Endodermal cell (in vitro differentiated cells): ENCODE data around the gene OTUD1. TPM values are rescaled to one million over a fixed set of nuclear protein-coding genes. Genes with fewer than 3 reads are reported as not detected.

Experiments
- DNase-seq: peaks from one replicate; pipeline ENCODE4 v3.0.0-alpha.2; 2017
- H3K27ac ChIP-seq: 2 replicates; pipeline ENCODE4 v1.5.1; 2013; ENCODE audit warnings: mild to moderate bottlenecking, low read depth, low read length, moderate library complexity
- H3K27me3 ChIP-seq: 2 replicates; pipeline ENCODE4 v1.6.1; 2013; ENCODE audit warnings: mild to moderate bottlenecking, low read length, moderate library complexity; ENCODE audit not compliant: insufficient read depth, control insufficient read depth, poor library complexity, severe bottlenecking
- H3K36me3 ChIP-seq: 2 replicates; pipeline ENCODE4 v1.7.0; 2013; ENCODE audit warnings: mild to moderate bottlenecking, low read length, moderate library complexity; ENCODE audit not compliant: control insufficient read depth, insufficient read depth
- H3K4me1 ChIP-seq: one replicate; pipeline ENCODE4 v1.7.0; 2013; ENCODE audit warnings: low read length; ENCODE audit not compliant: control insufficient read depth, insufficient read depth
- H3K4me3 ChIP-seq: 2 replicates; pipeline ENCODE4 v1.5.1; 2013; ENCODE audit warnings: mild to moderate bottlenecking, low read length, moderate library complexity
- H3K9ac ChIP-seq: 2 replicates; pipeline ENCODE4 v1.6.1; 2013; ENCODE audit warnings: mild to moderate bottlenecking, low read length, moderate library complexity; ENCODE audit not compliant: poor library complexity, severe bottlenecking; ENCODE audit errors: extremely low read depth
- H3K9me3 ChIP-seq: 2 replicates; pipeline ENCODE4 v1.6.1; 2013; ENCODE audit warnings: mild to moderate bottlenecking, low read length, moderate library complexity; ENCODE audit not compliant: control insufficient read depth
- H3K27ac Mint-ChIP-seq: 2 replicates; pipeline ENCODE4 v1.8.0; 2020; ENCODE audit warnings: mixed read lengths
- H3K27me3 Mint-ChIP-seq: 2 replicates; pipeline ENCODE4 v1.8.0; 2021; ENCODE audit warnings: mild to moderate bottlenecking, mixed read lengths; ENCODE audit not compliant: insufficient read depth
- H3K36me3 Mint-ChIP-seq: 2 replicates; pipeline ENCODE4 v1.8.0; 2020; ENCODE audit warnings: low read depth, mixed read lengths
- H3K4me1 Mint-ChIP-seq: 2 replicates; pipeline ENCODE4 v1.8.0; 2020; ENCODE audit warnings: mixed read lengths
- H3K4me3 Mint-ChIP-seq: 2 replicates; pipeline ENCODE4 v1.8.0; 2020; ENCODE audit warnings: mild to moderate bottlenecking, moderate library complexity, mixed read lengths
- H3K9me3 Mint-ChIP-seq: 2 replicates; pipeline ENCODE4 v1.8.0; 2020; ENCODE audit warnings: mild to moderate bottlenecking, mixed read lengths
- CTCF ChIP-seq: fragments of 200-600 bp; sonication (generic); conservative IDR thresholded peaks from 2 replicates; pipeline ENCODE4 v1.5.0; 2021; ENCODE audit warnings: antibody characterized with exemption, mild to moderate bottlenecking
- WGBS, 2 experiments: methylation state at CpG; one replicate each; pipeline versions ENCODE4 v1.1.5 to v1.1.7; 2013; ENCODE audit warnings: missing lambda C conversion rate in 2 of 2, mixed read lengths in 1 of 2; ENCODE audit not compliant: insufficient coverage in 1 of 2, insufficient read length in 1 of 2; 5-methylcytosine and 5-hydroxymethylcytosine counted together
- total RNA-seq, 2 donors: library from RNA; stranded (reverse); fragmentation: NEBNext Ultra II Directional in 1 of 2; extraction: Animal tissue kit (Norgen Biotek cat#: 25700) in 1 of 2; gene quantifications; 2 replicates in 1 of 2; 3 replicates in 1 of 2; pipeline ENCODE4 v1.2.1, GENCODE V29; 2021

OTUD1 gene
- total RNA-seq, 2 donors from 2014 or later, result 8.7 to 12.4 TPM

DNA sequence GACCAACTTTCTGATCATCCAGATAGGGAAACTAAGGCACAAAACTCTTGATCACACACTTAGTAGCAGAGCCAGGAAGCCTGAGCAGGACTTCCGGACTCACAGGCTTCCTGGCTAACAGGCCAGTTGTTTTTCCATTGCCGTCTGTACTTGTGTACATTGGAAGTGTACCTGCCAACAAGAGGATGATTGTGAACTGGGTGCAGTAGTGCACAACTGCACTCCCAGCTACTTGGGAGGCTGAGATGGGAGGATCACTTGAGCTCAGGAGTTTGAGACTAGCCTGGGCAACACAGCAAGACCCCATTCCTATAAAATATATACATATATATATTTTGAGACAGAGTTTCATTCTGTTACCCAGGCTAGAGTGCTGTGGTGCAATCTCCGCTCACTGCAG, 35.2 kb upstream of the OTUD1 start:
- Histone ChIP-seq H3K4me3 (no peak overlapping the region), H3K9me3 (no peaks in the 10 kb centered on the region), H3K27me3 (peaks cover 29% of the 10 kb centered on the region), H3K9ac (no peak overlapping the region), H3K4me1 (no peaks in the 10 kb centered on the region), H3K27ac (no peak overlapping the region), H3K36me3 (no peaks in the 10 kb centered on the region)
- Mint-ChIP-seq H3K36me3 (no peaks in the 10 kb centered on the region), H3K4me3 (no peak overlapping the region), H3K9me3 (no peaks in the 10 kb centered on the region), H3K27ac (no peak overlapping the region), H3K27me3 (no peaks in the 10 kb centered on the region), H3K4me1 (peaks cover 7% of the 10 kb centered on the region)
- WGBS, 2 experiments, result 95 to 100% methylated on average over 2 to 3 of the region's 3 CpGs
- no peak for DNase-seq
- TF ChIP-seq CTCF, result no peak

DNA sequence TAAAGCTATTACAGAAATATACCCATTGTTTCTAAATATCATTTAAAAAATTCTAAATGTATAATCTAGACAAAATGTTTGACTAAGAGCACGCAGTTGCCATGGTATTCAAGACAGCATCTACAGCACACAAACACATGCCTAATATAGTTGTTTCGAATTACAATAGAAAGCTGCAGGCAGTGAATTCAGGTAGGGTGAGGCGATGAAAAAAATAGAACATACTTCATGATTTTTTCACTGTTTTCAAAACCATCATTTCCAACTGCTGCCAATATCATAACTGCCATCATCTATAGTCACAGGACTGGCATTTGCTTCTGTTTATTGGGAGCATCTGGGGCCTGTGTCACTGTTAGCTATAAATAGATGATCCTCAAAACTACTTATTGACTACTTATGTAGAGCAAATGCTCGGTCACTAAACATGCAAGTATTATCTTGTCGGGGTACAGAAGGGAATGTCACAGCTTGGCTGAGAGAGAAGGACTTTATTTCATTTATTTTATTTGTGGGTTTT, 34.4 kb upstream of the OTUD1 start:
- H3K4me1 Mint-ChIP-seq, result peaks cover 7% of the 10 kb centered on the region

DNA sequence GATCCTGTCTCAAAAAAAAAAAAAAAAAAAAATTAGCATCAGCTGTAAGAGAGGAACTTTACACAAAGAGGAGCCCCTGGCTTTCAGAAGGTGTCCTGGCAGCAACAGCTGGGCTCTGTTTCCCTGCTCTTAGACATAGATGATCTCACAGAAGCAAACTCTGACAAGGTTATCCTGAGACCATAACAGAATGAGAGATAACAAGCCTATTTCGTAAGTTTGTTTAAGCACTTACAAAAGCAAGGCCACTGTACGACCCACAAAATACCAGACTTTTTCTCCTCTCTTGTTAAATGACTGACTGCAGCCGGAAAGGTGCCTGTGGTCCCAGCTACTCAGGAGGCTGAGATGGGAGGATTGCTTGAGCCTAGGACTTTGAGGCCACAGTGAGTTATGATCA, 33.3 kb upstream of the OTUD1 start:
- Mint-ChIP-seq H3K9me3 (no peaks in the 10 kb centered on the region), H3K27ac (no peak overlapping the region), H3K4me1 (peaks cover 7% of the 10 kb centered on the region), H3K36me3 (no peaks in the 10 kb centered on the region), H3K27me3 (no peaks in the 10 kb centered on the region), H3K4me3 (no peak overlapping the region)
- Histone ChIP-seq H3K27ac (no peak overlapping the region), H3K9ac (no peak overlapping the region), H3K4me3 (no peak overlapping the region), H3K4me1 (no peaks in the 10 kb centered on the region), H3K9me3 (no peaks in the 10 kb centered on the region), H3K36me3 (no peaks in the 10 kb centered on the region), H3K27me3 (peaks cover 17% of the 10 kb centered on the region)
- TF ChIP-seq CTCF, result no peak
- WGBS, 2 experiments, result 90 to 93% methylated on average over 3 of the region's 3 CpGs
- no peak for DNase-seq

More for the DNA sequence above, 34.4 kb upstream of the OTUD1 start:
- Histone ChIP-seq H3K36me3 (no peaks in the 10 kb centered on the region), H3K9ac (no peak overlapping the region), H3K4me1 (no peaks in the 10 kb centered on the region), H3K27me3 (peaks cover 25% of the 10 kb centered on the region), H3K27ac (no peak overlapping the region), H3K9me3 (no peaks in the 10 kb centered on the region), H3K4me3 (no peak overlapping the region)
- no peak overlapping the region for H3K27ac Mint-ChIP-seq
- no peaks in the 10 kb centered on the region for H3K36me3 Mint-ChIP-seq
- no peak overlapping the region for H3K4me3 Mint-ChIP-seq
- no peak for TF ChIP-seq CTCF
- WGBS, 2 experiments, result 93% methylated on average over 5 of the region's 5 CpGs; no CpG with 5 or more reads in 1 of the 2 experiments
- no peaks in the 10 kb centered on the region for H3K9me3 Mint-ChIP-seq
- DNase-seq, result no peak
- H3K27me3 Mint-ChIP-seq, result no peaks in the 10 kb centered on the region
